GM23338 (cell line): ENCODE data around the gene ARID1B.

ENCODE experiments used
- CREB1 ChIP-seq: fragments of 250-450 bp; sonication (Bioruptor Pico); IDR thresholded peaks from 2 replicates; pipeline ENCODE4 v1.5.0; 2020; ENCODE audit warnings: low read depth, mild to moderate bottlenecking, moderate library complexity
- EZH2 ChIP-seq: fragments of 200-600 bp; sonication (generic); IDR thresholded peaks from one replicate; pipeline ENCODE4 v1.8.0; 2017; ENCODE audit warnings: antibody characterized with exemption, mild to moderate bottlenecking, low read depth; ENCODE audit not compliant: unreplicated experiment
- EZH2phosphoT487 ChIP-seq: fragments of 200-600 bp; sonication (generic); IDR thresholded peaks from one replicate; pipeline ENCODE4 v1.8.1; 2018; ENCODE audit warnings: antibody characterized with exemption; ENCODE audit not compliant: unreplicated experiment
- JUNB ChIP-seq: IDR thresholded peaks from one replicate; pipeline ENCODE4 v1.6.1; 2016; ENCODE audit warnings: antibody characterized with exemption; ENCODE audit not compliant: unreplicated experiment
- POLR2AphosphoS5 ChIP-seq: IDR thresholded peaks from 2 replicates; pipeline ENCODE4 v1.6.1; 2016; ENCODE audit warnings: antibody characterized with exemption, low read depth
- STAT1 ChIP-seq: IDR thresholded peaks from one replicate; pipeline ENCODE4 v1.6.1; 2016; ENCODE audit warnings: antibody characterized with exemption; ENCODE audit not compliant: unreplicated experiment
- ZNF331 ChIP-seq: fragments of 250-450 bp; sonication (Bioruptor Pico); IDR thresholded peaks from 2 replicates; pipeline ENCODE4 v1.5.0; 2020; ENCODE audit warnings: low read depth, mild to moderate bottlenecking, moderate library complexity
- TF ChIP-seq, protein P1 (sequence below), 2 experiments: fragments of 200-600 bp in 1 of 2; sonication (generic) in 1 of 2; conservative IDR thresholded peaks; 2 replicates each; pipeline versions ENCODE4 v1.5.1 to v1.6.1; 2016 to 2017; ENCODE audit warnings: antibody characterized with exemption in 2 of 2, low read depth in 2 of 2, mild to moderate bottlenecking in 2 of 2, moderate library complexity in 1 of 2
- TF ChIP-seq, protein P2 (sequence below): IDR thresholded peaks from one replicate; pipeline ENCODE4 v1.6.1; 2018; ENCODE audit warnings: antibody characterized with exemption; ENCODE audit not compliant: unreplicated experiment

DNA sequence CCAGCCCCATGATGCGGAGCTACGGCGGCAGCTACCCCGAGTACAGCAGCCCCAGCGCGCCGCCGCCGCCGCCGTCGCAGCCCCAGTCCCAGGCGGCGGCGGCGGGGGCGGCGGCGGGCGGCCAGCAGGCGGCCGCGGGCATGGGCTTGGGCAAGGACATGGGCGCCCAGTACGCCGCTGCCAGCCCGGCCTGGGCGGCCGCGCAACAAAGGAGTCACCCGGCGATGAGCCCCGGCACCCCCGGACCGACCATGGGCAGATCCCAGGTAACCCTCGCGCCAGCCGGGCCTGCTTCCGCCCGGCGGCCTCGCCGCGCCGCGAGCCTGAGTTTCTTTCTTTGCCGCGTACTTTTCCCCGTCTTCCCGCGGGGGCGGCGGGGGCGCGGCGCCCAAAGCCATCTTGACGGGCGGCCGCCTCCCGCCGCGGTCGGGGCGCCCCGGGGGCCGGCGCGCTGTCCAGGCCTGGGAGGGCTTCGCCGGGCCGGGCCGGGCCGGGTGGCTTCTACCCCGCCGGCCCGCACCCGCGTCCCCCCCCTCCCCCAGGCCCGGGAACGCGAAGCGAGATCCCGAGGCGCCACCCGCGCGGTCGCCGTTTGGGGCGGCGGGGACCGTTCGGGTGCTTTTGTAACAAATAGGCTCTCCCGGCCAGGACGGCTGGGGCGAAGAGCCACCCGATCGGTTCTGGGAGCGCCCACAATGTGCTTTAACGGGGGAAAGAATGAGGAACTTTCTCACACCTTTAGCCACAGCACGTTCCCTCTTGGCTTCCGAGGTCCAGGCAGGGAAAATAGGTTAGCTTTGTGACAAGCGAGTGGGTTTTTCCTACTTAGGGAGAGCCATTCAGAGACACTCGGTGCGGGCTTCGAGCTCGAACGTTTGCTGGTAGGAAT lies 2.3 kb downstream of the ARID1B start:
- TF ChIP-seq, protein P1, sequence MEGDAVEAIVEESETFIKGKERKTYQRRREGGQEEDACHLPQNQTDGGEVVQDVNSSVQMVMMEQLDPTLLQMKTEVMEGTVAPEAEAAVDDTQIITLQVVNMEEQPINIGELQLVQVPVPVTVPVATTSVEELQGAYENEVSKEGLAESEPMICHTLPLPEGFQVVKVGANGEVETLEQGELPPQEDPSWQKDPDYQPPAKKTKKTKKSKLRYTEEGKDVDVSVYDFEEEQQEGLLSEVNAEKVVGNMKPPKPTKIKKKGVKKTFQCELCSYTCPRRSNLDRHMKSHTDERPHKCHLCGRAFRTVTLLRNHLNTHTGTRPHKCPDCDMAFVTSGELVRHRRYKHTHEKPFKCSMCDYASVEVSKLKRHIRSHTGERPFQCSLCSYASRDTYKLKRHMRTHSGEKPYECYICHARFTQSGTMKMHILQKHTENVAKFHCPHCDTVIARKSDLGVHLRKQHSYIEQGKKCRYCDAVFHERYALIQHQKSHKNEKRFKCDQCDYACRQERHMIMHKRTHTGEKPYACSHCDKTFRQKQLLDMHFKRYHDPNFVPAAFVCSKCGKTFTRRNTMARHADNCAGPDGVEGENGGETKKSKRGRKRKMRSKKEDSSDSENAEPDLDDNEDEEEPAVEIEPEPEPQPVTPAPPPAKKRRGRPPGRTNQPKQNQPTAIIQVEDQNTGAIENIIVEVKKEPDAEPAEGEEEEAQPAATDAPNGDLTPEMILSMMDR (conservative IDR thresholded peaks at IDR 0.05; ENCODE audit: low read depth in 2 of 2), result no peak
- TF ChIP-seq JUNB (no peak), POLR2AphosphoS5 (no peak), STAT1 (no peak), EZH2 (no peak), CREB1 (CRISPR knock-in tag) (no peak), ZNF331 (CRISPR knock-in tag) (no peak), EZH2phosphoT487 (no peak)
- TF ChIP-seq, protein P2, sequence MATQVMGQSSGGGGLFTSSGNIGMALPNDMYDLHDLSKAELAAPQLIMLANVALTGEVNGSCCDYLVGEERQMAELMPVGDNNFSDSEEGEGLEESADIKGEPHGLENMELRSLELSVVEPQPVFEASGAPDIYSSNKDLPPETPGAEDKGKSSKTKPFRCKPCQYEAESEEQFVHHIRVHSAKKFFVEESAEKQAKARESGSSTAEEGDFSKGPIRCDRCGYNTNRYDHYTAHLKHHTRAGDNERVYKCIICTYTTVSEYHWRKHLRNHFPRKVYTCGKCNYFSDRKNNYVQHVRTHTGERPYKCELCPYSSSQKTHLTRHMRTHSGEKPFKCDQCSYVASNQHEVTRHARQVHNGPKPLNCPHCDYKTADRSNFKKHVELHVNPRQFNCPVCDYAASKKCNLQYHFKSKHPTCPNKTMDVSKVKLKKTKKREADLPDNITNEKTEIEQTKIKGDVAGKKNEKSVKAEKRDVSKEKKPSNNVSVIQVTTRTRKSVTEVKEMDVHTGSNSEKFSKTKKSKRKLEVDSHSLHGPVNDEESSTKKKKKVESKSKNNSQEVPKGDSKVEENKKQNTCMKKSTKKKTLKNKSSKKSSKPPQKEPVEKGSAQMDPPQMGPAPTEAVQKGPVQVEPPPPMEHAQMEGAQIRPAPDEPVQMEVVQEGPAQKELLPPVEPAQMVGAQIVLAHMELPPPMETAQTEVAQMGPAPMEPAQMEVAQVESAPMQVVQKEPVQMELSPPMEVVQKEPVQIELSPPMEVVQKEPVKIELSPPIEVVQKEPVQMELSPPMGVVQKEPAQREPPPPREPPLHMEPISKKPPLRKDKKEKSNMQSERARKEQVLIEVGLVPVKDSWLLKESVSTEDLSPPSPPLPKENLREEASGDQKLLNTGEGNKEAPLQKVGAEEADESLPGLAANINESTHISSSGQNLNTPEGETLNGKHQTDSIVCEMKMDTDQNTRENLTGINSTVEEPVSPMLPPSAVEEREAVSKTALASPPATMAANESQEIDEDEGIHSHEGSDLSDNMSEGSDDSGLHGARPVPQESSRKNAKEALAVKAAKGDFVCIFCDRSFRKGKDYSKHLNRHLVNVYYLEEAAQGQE, result no peak
